ENCODE data around the gene ARHGAP9. TPM values are rescaled to one million over a fixed set of nuclear protein-coding genes. Genes with fewer than 3 reads are reported as not detected.
A peak's percentile ranks its signal among the peaks of the same experiment; 100 is the strongest.

The ARHGAP9 gene
- total RNA-seq, 1 donor from 2014 or later: 2.9 TPM

DNA sequence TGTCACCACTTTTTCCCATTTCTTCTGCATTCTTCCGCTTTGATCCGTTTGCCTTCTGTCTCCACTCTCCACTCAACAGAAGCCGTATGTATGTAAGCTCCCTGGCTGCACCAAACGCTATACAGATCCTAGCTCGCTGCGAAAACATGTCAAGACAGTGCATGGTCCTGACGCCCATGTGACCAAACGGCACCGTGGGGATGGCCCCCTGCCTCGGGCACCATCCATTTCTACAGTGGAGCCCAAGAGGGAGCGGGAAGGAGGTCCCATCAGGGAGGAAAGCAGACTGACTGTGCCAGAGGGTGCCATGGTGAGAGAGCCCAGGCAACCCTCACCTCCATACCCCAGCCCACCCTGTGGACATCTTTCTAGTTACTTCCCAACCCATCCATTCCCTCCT is 11.8 kb downstream of the ARHGAP9 start:
- peak; percentile 29 for DNase-seq (ENCODE audit: low spot score)
- no peak for TF ChIP-seq CTCF (IDR thresholded peaks at IDR 0.05)
- Mint-ChIP-seq H3K9me3 (ENCODE audit: low read depth) (no peaks in the 10 kb centered on the region), H3K36me3 (ENCODE audit: low read depth) (peaks cover 3% of the 10 kb centered on the region), H3K4me3 (ENCODE audit: unreplicated experiment) (no peak overlapping the region), H3K27me3 (ENCODE audit: low read depth) (peaks cover 6% of the 10 kb centered on the region), H3K27ac (ENCODE audit: unreplicated experiment) (no peak overlapping the region), H3K4me1 (ENCODE audit: low read depth) (peaks cover under 1% of the 10 kb centered on the region)

DNA sequence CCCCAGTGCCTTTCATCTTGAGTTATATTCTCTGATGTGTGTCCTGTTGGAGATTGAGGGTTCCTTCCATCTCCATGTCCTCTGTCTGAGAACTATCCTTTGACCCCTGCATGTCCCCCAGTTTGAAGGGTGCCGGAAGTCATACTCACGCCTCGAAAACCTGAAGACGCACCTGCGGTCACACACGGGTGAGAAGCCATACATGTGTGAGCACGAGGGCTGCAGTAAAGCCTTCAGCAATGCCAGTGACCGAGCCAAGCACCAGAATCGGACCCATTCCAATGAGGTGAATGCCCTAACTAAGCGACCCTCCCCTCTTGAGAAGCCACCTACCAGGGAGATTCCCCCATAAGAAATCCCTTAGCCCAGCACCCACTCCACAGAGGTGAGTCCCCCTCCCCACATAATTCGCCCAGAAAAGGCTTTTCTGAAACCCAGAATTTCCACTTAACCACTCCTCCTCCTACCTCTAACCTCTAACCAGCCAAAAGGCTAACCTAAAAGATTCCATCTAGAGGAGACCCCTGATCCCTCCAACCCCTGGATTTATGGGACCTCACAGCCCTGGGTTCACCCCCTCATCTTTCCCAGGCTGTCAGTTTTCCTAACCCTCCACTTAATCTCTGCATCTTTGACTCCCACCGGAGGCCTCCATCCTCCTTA is 12.3 kb downstream of the ARHGAP9 start:
- peaks cover under 1% of the 10 kb centered on the region for H3K27me3 Mint-ChIP-seq (ENCODE audit: low read depth)
- H3K4me1 Mint-ChIP-seq (ENCODE audit: low read depth): peaks cover 6% of the 10 kb centered on the region
- TF ChIP-seq CTCF (IDR thresholded peaks at IDR 0.05): no peak
- H3K9me3 Mint-ChIP-seq (ENCODE audit: low read depth): no peaks in the 10 kb centered on the region
- peaks cover 3% of the 10 kb centered on the region for H3K36me3 Mint-ChIP-seq (ENCODE audit: low read depth)
- no peak overlapping the region for H3K4me3 Mint-ChIP-seq (ENCODE audit: unreplicated experiment)
- no peak overlapping the region for H3K27ac Mint-ChIP-seq (ENCODE audit: unreplicated experiment)
- DNase-seq (ENCODE audit: low spot score): no peak

DNA sequence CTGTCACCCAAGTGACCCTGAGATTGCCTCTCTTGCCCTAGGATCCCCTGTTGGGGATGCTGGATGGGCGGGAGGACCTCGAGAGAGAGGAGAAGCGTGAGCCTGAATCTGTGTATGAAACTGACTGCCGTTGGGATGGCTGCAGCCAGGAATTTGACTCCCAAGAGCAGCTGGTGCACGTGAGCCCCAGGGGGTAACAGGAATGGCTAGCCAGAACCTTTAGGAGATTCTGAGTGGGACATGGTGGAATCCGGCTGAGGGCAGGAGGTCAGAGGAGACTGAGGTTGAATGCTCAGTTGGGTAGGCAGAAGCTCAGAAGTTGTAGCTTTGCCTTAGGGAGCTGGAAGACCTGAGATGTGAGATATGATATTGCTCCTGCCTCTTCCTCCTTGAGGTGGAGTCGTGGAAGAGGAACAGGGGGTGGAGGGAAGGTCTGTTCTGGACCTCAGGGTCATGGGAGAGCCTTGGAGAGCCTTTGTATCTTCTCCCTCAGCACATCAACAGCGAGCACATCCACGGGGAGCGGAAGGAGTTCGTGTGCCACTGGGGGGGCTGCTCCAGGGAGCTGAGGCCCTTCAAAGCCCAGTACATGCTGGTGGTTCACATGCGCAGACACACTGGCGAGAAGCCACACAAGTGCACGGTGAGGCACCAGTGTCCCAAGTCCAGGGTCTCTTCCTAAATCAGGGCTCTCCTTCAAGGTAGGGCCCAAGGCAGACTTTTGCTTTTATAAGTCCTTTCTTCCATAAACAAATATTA is 13.7 kb downstream of the ARHGAP9 start:
- Mint-ChIP-seq H3K4me1 (ENCODE audit: low read depth) (peaks cover 10% of the 10 kb centered on the region), H3K4me3 (ENCODE audit: unreplicated experiment) (no peak overlapping the region), H3K27me3 (ENCODE audit: low read depth) (no peaks in the 10 kb centered on the region), H3K27ac (ENCODE audit: unreplicated experiment) (no peak overlapping the region), H3K9me3 (ENCODE audit: low read depth) (no peaks in the 10 kb centered on the region), H3K36me3 (ENCODE audit: low read depth) (peaks cover 3% of the 10 kb centered on the region)
- TF ChIP-seq CTCF (IDR thresholded peaks at IDR 0.05): no peak
- DNase-seq (ENCODE audit: low spot score): no peak

- Mint-ChIP-seq H3K27ac (ENCODE audit: unreplicated experiment) (no peak overlapping the region), H3K9me3 (ENCODE audit: low read depth) (no peaks in the 10 kb centered on the region), H3K27me3 (ENCODE audit: low read depth) (no peaks in the 10 kb centered on the region), H3K36me3 (ENCODE audit: low read depth) (peaks cover 3% of the 10 kb centered on the region), H3K4me1 (ENCODE audit: low read depth) (peaks cover 15% of the 10 kb centered on the region), H3K4me3 (ENCODE audit: unreplicated experiment) (no peak overlapping the region)
- no peak for DNase-seq (ENCODE audit: low spot score)
- no peak for TF ChIP-seq CTCF (IDR thresholded peaks at IDR 0.05)
Measured at GRCh38 chr12:57465030-57465746, 14.5 kb downstream of the ARHGAP9 start.

GRCh38 chr12:57464569-57464968 is 15.1 kb downstream of the ARHGAP9 start:
- peaks cover 3% of the 10 kb centered on the region for H3K36me3 Mint-ChIP-seq (ENCODE audit: low read depth)
- H3K4me3 Mint-ChIP-seq (ENCODE audit: unreplicated experiment): no peak overlapping the region
- no peaks in the 10 kb centered on the region for H3K27me3 Mint-ChIP-seq (ENCODE audit: low read depth)
- no peak for TF ChIP-seq CTCF (IDR thresholded peaks at IDR 0.05)
- peaks cover 17% of the 10 kb centered on the region for H3K4me1 Mint-ChIP-seq (ENCODE audit: low read depth)
- no peaks in the 10 kb centered on the region for H3K9me3 Mint-ChIP-seq (ENCODE audit: low read depth)
- no peak for DNase-seq (ENCODE audit: low spot score)
- no peak overlapping the region for H3K27ac Mint-ChIP-seq (ENCODE audit: unreplicated experiment)

Measured in chondrocyte (in vitro differentiated cells).